ENCODE data around the gene S100A1. TPM values are rescaled to one million over a fixed set of nuclear protein-coding genes. Genes with fewer than 3 reads are reported as not detected.
A peak's percentile ranks its signal among the peaks of the same experiment; 100 is the strongest.
"Not testable (repeated sequence)": the region's sequence is repeated elsewhere in the genome, so short reads cannot be mapped to it uniquely, and the experiment has no call there.

The S100A1 gene
- total RNA-seq, 1 experiment from 2014 or later, result not detected

DNA sequence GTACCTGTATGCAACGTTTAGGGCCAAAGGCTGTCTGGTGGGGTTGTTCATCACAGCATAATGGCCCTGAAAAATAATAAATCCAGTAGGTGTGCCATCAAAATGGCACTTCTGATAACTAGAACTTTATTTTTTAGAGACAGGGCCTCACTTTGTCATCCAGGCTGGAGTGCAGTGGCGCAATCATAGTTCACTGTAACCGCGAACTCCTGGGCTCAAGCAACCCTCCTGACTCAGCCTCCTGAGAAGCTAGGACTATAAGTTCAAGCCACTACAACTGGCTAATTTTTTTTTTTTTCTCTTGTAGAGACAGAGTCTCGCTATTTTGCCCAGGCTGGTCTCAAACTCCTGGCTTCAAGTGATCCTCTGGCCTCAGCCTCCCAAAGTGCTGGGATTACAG lies 35.0 kb downstream of the S100A1 start:
- CTCF ChIA-PET, result no interaction called here
- Histone ChIP-seq H3K27ac (ENCODE audit: low read depth, low read length, poor library complexity, severe bottlenecking) (no peak overlapping the region), H3K4me3 (ENCODE audit: low read depth, low read length, poor library complexity, severe bottlenecking) (no peak overlapping the region), H3K4me1 (ENCODE audit: insufficient read depth, low read length, poor library complexity, severe bottlenecking) (peaks cover 10% of the 10 kb centered on the region), H3K9me3 (ENCODE audit: low read depth, low read length, poor library complexity, severe bottlenecking) (no peaks in the 10 kb centered on the region), H3K36me3 (ENCODE audit: insufficient read depth, low read length, poor library complexity, severe bottlenecking) (peaks cover 75% of the 10 kb centered on the region), H3K27me3 (replicated peaks; ENCODE audit: insufficient read depth, low read depth, low read length, poor library complexity) (no peaks in the 10 kb centered on the region)
- POLR2A ChIA-PET (ENCODE audit: low non-redundant PET), result no interaction called here
- TF ChIP-seq, protein P1, sequence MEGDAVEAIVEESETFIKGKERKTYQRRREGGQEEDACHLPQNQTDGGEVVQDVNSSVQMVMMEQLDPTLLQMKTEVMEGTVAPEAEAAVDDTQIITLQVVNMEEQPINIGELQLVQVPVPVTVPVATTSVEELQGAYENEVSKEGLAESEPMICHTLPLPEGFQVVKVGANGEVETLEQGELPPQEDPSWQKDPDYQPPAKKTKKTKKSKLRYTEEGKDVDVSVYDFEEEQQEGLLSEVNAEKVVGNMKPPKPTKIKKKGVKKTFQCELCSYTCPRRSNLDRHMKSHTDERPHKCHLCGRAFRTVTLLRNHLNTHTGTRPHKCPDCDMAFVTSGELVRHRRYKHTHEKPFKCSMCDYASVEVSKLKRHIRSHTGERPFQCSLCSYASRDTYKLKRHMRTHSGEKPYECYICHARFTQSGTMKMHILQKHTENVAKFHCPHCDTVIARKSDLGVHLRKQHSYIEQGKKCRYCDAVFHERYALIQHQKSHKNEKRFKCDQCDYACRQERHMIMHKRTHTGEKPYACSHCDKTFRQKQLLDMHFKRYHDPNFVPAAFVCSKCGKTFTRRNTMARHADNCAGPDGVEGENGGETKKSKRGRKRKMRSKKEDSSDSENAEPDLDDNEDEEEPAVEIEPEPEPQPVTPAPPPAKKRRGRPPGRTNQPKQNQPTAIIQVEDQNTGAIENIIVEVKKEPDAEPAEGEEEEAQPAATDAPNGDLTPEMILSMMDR (conservative IDR thresholded peaks at IDR 0.05; ENCODE audit: low read depth, low read length), result no peak
- TF ChIP-seq EZH2 (IDR thresholded peaks at IDR 0.05; ENCODE audit: borderline replicate concordance, low read depth, low read length, poor library complexity, severe bottlenecking), result no peak
- no TSS peak for BruUV-seq (replicated peaks)
- intact Hi-C loops (cut with micrococcal nuclease; ENCODE audit: unreplicated experiment), result no loop called here
- DNase-seq (ENCODE audit: low spot score), result no peak

DNA sequence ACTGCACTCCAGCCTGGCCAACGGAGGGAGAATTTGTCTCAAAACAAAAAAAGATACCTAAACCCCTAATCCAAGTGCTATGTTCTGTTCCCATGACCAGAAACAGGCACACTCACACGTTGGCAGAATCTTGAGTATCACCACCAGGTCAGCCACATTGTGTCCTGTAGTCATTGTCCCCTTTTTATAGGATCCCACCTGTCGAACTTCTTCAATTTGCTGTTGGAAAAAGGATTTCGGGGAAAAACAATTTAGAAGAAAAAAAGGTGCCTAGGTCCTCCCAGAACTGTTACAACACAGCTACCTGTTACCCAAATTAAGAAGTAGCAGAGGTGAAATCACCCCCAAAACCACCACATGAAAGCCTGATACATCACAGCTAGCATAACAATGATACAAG lies 39.2 kb downstream of the S100A1 start:
- intact Hi-C loops (cut with micrococcal nuclease; ENCODE audit: unreplicated experiment), result no loop called here
- Histone ChIP-seq H3K4me1 (ENCODE audit: insufficient read depth, low read length, poor library complexity, severe bottlenecking) (peaks cover 8% of the 10 kb centered on the region), H3K27ac (ENCODE audit: low read depth, low read length, poor library complexity, severe bottlenecking) (no peak overlapping the region), H3K27me3 (replicated peaks; ENCODE audit: insufficient read depth, low read depth, low read length, poor library complexity) (no peaks in the 10 kb centered on the region), H3K4me3 (ENCODE audit: low read depth, low read length, poor library complexity, severe bottlenecking) (no peak overlapping the region), H3K36me3 (ENCODE audit: insufficient read depth, low read length, poor library complexity, severe bottlenecking) (peaks cover 75% of the 10 kb centered on the region), H3K9me3 (ENCODE audit: low read depth, low read length, poor library complexity, severe bottlenecking) (no peaks in the 10 kb centered on the region)
- ChIA-PET POLR2A (ENCODE audit: low non-redundant PET) (interaction anchor here (0.7 kb wide), 1 partner anchor 163 kb away, joined by 3 read pairs; no protein-coding TSS in a partner anchor), CTCF (no interaction called here)
- DNase-seq (ENCODE audit: low spot score), result no peak
- BruUV-seq (replicated peaks), result no TSS peak
- TF ChIP-seq, protein P1 (conservative IDR thresholded peaks at IDR 0.05; ENCODE audit: low read depth, low read length), result no peak
- no peak for TF ChIP-seq EZH2 (IDR thresholded peaks at IDR 0.05; ENCODE audit: borderline replicate concordance, low read depth, low read length, poor library complexity, severe bottlenecking)

DNA sequence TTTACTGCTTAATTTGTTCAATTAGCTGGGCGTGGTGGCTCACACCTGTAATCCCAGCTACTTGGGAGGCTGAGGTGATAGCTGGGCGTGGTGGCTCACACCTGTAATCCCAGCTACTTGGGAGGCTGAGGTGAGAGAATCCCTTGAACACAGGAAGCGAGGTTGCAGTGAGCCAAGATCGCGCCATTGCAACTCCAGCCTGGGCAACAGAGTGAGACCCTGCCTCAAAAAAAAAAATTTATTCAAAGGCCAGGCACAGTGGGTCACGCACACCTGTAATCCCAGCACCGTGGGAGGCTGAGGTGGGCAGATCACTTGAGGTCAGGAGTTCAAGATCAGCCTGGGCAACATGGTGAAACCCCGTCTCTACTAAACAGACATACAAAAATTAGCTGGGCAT lies 40.4 kb downstream of the S100A1 start:
- H3K27ac ChIP-seq (ENCODE audit: low read depth, low read length, poor library complexity, severe bottlenecking); DNase-seq (ENCODE audit: low spot score); POLR2A ChIA-PET (ENCODE audit: low non-redundant PET); intact Hi-C loops (cut with micrococcal nuclease; ENCODE audit: unreplicated experiment); CTCF ChIA-PET; H3K27me3 ChIP-seq (replicated peaks; ENCODE audit: insufficient read depth, low read depth, low read length, poor library complexity); H3K4me3 ChIP-seq (ENCODE audit: low read depth, low read length, poor library complexity, severe bottlenecking); BruUV-seq (replicated peaks); H3K4me1 ChIP-seq (ENCODE audit: insufficient read depth, low read length, poor library complexity, severe bottlenecking); H3K9me3 ChIP-seq (ENCODE audit: low read depth, low read length, poor library complexity, severe bottlenecking): not testable (repeated sequence)
- peaks cover 63% of the 10 kb centered on the region for H3K36me3 ChIP-seq (ENCODE audit: insufficient read depth, low read length, poor library complexity, severe bottlenecking)

DNA sequence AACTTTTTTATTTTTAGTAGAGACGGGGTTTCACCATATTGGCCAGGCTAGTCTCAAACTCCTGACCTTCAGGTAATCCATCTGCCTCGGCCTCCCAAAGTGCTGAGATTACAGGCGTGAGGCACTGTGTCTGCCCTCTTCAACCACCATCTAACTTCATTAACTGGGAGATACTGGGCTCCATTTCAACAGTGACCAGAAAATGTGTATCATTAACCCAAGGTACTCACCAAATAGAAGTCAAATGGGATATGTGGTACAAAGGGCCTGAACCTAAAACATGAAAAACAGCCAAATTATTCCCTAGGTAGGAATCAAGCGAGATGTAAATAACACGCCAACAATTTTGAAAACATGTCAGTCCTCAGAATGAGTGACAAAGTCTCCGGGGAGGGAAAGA lies 41.4 kb downstream of the S100A1 start:
- Histone ChIP-seq H3K36me3 (ENCODE audit: insufficient read depth, low read length, poor library complexity, severe bottlenecking) (peaks cover 53% of the 10 kb centered on the region), H3K27me3 (replicated peaks; ENCODE audit: insufficient read depth, low read depth, low read length, poor library complexity) (no peaks in the 10 kb centered on the region), H3K4me1 (ENCODE audit: insufficient read depth, low read length, poor library complexity, severe bottlenecking) (peaks cover 8% of the 10 kb centered on the region), H3K9me3 (ENCODE audit: low read depth, low read length, poor library complexity, severe bottlenecking) (no peaks in the 10 kb centered on the region), H3K4me3 (ENCODE audit: low read depth, low read length, poor library complexity, severe bottlenecking) (peak overlapping the region; percentile 70), H3K27ac (ENCODE audit: low read depth, low read length, poor library complexity, severe bottlenecking) (no peak overlapping the region)
- CTCF ChIA-PET, result no interaction called here
- POLR2A ChIA-PET (ENCODE audit: low non-redundant PET), result no interaction called here
- no peak for TF ChIP-seq EZH2 (IDR thresholded peaks at IDR 0.05; ENCODE audit: borderline replicate concordance, low read depth, low read length, poor library complexity, severe bottlenecking)
- TF ChIP-seq, protein P1 (conservative IDR thresholded peaks at IDR 0.05; ENCODE audit: low read depth, low read length), result no peak
- intact Hi-C loops (cut with micrococcal nuclease; ENCODE audit: unreplicated experiment), result loop anchor here (2.0 to 5.0 kb wide), 3 partner anchors 157 to 317 kb away; partner anchors contain the start of genes RAB13 and SLC39A1
- no peak for DNase-seq (ENCODE audit: low spot score)
- BruUV-seq (replicated peaks), result no TSS peak

All from A673 (cell line).